ENCODE measurements around the gene ZFAND4.
"Not testable (repeated sequence)": the region's sequence is repeated elsewhere in the genome, so short reads cannot be mapped to it uniquely, and the experiment has no call there.

ZFAND4 gene

GRCh38 chr10:45672181-45673073 is at the start of gene ZFAND4:
TSS of gene ZFAND4 (minus strand) at chr10:45672772. CDS start at chr10:45663725, 9,047 bp downstream.
- DNase-seq = peak; percentile 93 to 95

DNA sequence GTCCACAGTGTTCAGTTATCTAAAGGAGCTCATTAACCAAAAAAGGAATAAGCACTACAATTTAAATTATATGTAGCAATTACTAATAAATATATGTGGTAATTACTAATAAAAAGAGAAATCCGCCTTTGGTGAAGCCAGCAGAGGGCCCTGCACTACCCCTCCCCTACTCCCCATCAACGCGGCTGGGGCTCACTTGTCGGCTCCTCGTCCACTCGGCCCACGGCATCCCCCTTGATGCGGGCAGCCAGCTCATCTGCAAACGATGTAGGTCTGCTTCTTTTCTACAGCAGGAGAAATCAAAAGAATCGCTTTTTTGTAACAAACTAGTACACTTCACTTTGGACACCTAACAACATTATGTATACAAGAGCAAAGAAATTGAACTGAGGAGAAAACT is 48.9 kb upstream of the ZFAND4 start:
- not testable (repeated sequence) for DNase-seq

DNA sequence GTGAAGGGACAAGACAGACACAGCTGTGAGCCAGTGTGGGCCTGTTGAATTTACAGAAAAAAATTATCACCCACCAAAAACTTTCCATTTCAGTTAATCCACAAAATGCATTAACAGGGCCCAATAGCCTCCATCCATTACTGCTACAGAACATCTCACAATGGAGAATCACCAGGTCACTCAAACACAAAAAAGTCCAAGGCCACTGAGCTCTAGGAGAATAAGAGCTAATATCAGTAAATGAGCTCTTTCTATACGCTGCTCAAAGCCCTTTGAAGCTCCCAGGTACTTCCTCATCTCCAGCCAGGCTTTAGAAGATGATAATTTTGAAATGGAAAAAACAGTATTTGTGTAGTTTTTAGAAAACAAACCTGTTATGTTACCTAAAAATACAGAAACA is 45.1 kb upstream of the ZFAND4 start:
- DNase-seq = not testable (repeated sequence)

- DNase-seq = not testable (repeated sequence)
These were observed 44.5 kb upstream of the ZFAND4 start for GRCh38 chr10:45717053-45717452.

- not testable (repeated sequence) for DNase-seq
These were observed 38.7 kb upstream of the ZFAND4 start for GRCh38 chr10:45711223-45711622.

DNA sequence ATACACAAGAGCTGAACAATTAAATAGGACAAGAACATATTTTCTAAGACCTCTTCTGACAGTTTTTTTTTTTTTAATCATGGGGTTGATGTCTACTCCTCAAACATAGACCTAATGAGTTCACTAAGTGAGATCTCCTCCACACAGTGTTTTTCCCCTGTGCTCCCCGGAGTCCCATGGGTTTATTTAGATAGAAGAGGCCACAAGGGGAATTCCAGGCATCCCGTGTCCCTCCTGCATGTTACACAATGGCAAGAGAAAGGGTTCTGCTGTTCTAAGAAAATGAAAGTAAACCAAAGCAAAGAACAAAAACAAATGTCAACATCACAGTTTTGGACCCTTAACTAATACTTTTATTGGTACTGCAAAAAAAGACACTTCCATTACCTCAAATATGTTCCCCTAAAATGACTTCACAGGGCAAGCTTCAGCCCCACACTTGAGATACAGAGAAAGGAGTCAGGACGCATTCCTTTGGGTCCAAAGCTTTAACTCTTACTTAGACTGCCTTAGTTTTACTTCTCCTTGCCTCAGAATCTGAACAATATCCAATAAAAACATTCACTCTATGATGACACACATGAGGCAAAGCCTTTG is 37.7 kb upstream of the ZFAND4 start:
- DNase-seq = not testable (repeated sequence)

DNA sequence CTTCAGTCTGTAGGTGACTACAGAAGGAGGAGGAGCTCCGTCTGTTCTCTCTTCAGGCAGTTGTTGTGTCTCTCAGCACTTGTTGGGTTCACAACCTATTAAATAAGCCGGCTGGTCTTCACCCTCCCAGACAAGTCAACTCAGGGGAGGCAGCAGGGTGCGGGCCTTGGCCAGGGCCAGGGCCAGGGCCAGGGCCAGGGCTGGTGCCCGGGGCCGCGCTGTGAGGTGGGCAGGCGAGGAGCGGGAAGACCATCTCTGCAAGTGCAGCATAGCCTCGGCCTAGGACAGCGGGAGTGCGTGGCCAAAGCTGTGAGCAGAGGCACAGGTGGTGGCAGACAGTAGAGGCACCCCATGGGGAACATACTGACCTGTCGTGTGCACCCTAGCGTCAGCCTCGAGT is 5.9 kb upstream of the ZFAND4 start:
- not testable (repeated sequence) for DNase-seq

DNA sequence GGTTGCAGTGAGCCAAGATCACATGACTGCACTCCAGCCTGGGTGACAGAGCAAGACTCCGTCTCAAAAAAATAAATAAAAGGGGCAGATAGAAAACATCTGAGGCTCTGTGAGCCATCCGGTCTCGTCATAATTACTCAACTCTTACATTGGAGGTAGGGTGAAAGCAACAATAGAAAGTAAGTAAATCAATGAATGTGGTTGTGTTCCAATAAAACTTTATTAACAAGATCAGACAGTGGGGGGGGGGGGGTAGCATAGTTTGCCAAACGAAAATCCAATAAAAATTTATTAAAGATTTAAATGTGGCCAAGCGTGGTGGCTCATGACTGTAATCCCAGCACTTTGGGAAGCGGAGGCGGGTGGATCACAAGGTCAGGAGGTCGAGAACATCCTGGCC is 2.8 kb upstream of the ZFAND4 start:
- DNase-seq = no peak

DNA sequence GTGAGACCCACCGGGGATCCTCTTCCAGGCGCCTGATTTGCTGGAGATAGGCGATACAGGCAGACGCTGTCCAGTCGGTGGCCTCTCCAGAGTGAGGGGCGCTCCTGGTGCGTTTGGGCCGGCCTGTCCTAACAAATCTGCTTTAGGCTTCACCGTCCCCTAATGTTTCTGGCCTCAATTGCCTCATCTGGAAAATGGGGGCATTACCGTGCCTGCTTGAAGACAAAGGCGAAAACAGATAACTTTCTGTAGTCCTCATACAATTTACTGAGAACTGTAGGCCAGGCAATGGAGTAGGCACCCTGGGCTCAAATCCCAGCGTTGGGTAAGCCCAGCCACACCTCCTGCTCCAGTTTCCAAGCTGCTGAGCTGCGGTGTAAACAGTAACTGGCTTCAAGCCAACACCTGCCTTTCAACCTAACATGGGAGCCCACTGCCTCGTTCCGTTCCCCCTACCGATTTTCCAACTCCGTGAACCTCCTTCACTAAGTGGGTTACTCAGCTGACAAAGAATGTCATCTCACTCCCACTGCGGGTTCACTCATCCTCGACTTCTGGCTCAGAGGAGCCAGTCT is 589 bp upstream of the ZFAND4 start:
- DNase-seq = no peak

DNA sequence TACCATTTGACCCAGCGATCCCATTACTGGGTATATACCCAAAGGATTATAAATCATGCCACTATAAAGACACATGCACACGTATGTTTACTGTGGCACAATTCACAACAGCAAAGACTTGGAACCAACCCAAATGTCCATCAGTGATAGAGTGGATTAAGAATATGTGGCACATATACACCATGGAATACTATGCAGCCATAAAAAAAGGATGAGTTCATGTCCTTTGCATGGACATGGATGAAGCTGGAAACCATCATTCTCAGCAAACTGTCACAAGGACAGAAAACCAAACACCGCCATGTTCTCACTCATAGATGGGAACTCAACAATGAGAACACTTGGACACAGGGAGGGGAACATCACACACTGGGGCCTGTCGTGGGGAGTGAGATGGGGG is 1.3 kb downstream of the ZFAND4 start:
- not testable (repeated sequence) for DNase-seq

GRCh38 chr10:45669897-45670296 is 2.7 kb downstream of the ZFAND4 start:
- not testable (repeated sequence) for DNase-seq

DNA sequence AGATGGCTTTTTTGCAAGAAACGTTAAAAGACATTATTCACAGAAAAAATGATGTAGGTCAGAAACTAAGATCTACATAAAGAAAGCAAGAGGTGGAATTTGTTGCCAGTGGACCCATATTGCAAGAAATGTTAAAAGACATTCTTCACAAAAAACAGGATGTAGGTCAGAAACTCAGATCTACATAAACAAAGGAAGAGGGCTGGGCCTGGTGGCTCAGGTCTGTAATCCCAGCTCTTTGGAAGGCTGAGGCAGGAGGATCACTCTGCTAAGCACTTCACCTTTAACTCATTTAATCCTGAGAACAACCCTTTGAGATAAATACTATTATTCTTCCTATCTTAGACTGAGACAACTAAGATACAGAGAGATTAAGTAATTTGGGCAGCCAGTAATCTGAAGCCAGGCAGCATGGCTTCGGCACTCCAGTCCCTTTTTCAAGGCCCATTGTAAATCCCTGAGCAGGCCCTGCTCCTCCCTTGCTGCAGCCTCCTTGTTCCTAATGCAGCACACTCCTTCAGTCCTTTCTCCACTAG is 11.6 kb downstream of the ZFAND4 start:
- no peak for DNase-seq

DNA sequence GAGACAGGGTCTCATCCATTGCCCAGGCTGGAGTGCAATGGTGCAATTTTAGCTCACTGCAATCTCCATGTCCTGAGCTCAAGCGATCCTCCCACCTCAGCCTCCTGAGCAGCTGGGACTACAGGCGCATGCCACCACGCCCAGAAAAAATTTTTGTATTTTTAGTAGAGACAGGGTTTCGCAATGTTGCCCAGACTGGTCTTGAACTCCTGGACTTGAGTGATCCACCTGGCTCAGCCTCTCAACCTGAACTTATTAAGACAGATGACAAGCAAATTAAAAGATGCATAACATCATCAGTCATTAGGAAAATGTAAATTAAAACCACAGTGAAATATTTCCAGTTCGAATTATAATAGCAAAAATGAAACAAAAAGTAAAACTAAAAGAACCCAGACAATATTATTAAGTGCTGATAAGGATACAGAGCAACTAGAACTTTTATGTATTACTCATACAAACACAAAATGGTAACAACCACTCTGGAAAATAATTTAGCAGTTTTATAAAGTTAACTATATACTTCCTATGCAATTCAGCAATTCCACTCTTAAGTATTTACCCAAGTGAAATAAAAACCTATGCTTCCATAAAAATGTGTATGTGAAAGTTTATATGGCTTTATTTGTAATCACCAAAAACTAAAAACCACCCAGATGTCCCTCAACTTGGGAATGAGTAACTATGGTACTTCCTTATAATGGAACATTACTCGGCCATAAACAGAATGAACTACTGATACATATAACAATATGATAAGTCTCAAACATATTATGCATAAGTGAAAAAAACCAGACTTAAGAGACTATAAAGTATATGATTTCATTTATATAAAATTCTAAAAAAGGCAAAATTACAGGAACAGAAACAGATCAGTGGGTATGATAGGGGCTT is 15.3 kb downstream of the ZFAND4 start:
- no peak for DNase-seq

- no peak for DNase-seq
These were observed 17.4 kb downstream of the ZFAND4 start for GRCh38 chr10:45655219-45655618.

DNA sequence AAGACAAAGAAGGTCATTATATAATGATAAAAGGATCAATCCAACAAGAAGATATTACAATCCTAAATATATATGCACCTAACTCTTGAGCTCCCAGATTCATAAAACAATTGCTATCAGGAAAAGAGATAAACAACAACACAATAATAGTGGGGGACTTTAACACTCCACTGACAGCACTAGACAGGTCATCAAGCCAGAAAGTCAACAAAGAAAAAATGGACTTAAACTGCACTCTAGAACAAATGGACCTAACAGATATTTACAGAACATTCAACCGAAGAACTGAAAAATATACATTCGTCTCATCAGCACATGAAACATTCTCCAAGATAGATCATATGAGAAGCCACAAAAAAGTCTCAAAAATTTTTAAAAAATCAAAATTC is 17.8 kb downstream of the ZFAND4 start:
- DNase-seq = not testable (repeated sequence)

- DNase-seq = no peak
These were observed 19.1 kb downstream of the ZFAND4 start for GRCh38 chr10:45653454-45653853.

DNA sequence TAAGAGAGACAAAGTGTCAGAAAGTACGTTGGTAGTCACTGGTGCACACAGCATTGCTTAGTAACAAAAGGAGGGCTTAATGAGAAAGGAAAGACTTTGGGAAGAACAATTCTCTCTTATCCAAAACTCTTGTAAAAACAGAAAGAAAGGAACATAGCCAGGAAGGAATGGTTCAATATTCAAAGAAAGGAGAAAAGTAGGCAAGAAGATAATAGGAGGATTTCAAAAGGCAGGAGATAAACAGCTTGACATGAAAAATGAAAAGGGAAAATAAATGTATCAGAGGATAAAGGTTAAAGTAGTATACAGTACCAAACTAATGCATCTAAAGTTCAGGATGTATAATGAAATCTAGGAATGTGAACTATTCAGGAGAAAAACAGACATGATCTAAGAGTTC is 20.1 kb downstream of the ZFAND4 start:
- DNase-seq = no peak

- DNase-seq = no peak
These were observed 23.3 kb downstream of the ZFAND4 start for GRCh38 chr10:45649296-45649695.

DNA sequence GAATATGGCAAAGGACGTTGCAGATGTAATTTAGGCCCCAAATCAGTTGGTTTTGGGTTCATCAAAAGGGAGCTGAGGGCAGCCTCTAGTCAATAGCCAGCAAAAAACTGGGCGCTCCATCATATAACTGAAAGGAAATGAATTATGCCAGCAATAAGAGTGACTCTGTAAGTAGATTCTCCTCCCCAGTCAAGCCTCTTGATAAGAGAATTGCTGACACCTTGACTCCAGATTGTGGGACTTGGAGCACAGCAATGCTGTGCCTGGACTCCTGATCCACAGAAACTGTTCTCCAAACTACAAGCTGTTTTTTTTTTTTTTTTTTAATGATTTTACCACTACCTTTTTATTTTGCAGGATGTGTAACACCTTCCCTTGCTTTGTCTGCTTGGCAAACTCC is 25.5 kb downstream of the ZFAND4 start:
- no peak for DNase-seq

DNA sequence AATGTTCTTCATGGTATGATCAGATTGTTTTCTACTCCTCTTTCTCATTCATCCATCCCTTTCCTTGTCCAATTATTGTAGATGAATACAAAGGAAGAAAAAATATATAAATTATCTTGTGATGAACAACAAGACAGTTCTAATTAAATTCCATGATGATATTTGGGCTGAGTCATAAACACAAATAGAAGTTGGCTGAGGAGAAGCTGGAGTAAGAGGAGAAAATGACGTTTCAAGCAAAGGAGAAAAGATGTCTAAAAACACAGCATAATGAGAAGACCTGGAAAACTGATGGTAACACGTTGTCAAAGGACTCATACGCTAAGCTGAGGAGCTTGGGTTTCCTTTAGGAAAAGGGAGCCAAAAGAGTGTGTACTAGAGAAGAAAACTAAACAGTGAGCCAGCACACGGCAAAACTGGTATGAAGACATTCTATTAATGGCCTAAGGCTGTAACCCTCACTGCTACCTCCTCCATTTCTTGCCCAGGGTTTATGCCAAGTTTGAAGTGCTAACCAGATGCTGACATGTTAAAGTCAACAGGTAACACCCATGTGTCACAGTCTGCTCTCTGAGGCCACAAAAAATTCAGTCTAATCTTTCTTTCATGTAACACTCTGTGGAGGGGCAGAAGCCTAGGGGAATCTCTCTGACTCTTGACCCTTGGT is 26.1 kb downstream of the ZFAND4 start:
- DNase-seq = no peak

DNA sequence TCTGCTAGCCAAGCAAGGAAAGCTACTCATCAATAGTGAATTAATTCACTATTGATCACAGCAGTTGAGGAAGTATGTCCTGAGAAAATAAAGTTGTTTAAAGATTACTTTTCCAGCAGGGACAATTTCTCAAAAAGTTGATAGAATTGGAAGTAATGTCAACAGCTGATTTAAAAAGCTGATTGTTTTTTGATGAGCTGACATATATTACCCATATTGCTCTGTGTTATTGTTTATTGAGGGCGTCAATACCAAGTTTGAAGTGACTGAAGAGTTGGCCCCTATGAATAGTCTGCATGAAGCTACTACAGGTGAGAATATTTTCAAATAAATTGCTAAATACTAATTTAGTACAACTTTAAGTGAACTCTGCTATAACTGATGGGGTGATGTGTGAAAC is 28.0 kb downstream of the ZFAND4 start:
- DNase-seq = no peak

DNA sequence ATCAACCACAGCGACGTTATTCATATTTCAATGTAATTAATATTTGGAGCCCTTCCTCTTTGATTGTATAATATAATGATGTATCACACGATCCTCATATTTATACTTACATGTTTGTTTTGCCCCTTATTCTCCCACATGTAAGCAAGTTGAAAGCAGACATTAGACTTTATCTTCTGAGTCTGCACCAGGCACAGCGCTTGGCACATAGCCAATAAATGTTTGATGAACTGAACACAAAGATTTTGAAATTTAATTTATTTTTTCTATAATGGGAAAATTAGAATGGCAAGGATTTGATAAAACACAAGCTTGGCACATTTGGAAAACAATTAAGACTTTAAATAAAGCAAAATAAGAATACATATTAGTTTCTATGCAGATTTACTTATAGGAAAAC is 31.6 kb downstream of the ZFAND4 start:
- DNase-seq = no peak

All from activated CD4-positive, alpha-beta T cell treated with anti-CD3 and anti-CD28 coated beads, Interleukin-2, amount 50 U/mL, for 48 hours (primary cell).